CD4-positive, alpha-beta T cell treated with Interleukin-10 for 1 hour (primary cell): Measurements from ENCODE around the gene AKR1C2.
"Not testable (repeated sequence)": the region's sequence is repeated elsewhere in the genome, so short reads cannot be mapped to it uniquely, and the experiment has no call there.

Experiments used
- DNase-seq: peaks from one replicate; pipeline ENCODE4 v3.0.0-alpha.2; 2020

Gene AKR1C2

DNA sequence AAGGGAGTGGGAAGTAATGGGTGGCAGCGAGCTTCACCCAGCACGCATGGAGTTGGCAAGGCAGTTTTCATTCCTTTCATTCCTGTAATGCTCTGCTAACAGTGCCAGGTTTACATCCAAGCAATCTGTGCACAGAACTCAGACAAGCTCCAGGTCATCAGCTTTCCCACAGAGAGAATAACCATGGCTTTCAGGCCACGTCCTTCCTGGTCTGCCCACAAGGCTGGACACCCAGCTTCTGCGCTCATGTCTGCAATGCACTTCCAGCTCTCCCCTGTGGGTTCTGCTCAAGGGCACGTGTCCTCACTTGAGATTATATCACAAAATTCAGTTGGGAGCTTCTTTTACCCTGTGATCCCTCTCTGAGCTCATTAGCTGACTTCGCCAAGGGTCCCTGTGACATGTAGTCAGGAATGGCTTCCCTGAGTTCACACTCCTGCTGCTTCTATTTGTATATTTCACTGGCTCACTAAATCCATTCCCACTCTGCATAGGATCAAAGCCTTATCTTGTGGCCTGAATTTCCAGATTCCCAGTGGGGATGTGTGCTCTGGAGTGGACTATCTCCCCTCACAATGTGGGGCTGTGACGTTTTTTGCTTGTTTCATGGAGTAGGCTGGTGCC lies 18.6 kb downstream of the AKR1C2 start:
- DNase-seq: no peak

DNA sequence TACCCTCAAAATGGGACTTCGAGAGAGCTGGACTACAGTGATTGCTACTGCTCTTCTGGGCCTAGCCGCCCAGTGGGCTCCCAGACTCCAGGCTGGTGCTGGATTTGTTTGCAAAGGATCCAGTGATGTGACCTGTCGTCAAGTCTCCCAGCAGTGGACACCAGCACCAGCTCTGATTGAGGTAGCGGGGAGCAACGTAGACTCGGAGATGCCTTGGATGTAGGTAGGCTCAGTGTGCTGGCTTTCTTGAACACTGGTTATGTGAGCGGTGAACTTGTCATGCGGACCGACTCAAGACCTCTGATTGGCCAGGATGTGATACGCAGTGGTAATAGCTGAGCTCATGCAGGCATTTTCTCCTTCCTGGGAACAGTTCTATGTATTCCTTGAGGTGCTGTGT lies 19.4 kb downstream of the AKR1C2 start:
- no peak for DNase-seq

DNA sequence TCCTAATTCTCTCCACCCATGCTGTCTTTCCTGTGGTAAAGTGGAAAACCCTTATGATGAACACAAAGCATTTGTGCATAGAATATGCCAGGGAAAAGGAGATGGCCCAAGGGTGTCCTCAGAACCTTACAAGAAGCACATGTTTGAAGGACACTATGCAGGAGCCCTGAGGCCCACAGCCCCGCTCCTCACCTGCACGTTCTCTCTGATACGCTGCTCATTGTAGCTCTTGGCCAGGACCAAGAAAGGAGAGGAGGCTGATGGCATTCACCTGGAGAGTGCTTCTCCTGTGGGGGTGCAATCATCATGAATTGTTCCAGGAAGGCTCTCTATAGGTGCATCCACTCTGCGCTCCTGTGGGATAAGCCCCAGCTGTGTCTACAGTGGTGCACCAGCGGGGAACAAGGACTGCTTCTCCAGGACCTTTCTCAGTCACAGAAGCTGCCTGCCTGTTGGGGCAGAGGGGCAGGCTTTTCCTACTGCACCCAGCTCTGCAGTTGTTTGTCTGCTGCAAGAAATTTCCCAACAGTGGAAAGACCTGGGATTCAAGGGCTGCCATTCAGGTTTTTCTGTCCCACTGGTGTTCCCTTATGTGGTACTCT lies 19.9 kb downstream of the AKR1C2 start:
- DNase-seq: no peak

DNA sequence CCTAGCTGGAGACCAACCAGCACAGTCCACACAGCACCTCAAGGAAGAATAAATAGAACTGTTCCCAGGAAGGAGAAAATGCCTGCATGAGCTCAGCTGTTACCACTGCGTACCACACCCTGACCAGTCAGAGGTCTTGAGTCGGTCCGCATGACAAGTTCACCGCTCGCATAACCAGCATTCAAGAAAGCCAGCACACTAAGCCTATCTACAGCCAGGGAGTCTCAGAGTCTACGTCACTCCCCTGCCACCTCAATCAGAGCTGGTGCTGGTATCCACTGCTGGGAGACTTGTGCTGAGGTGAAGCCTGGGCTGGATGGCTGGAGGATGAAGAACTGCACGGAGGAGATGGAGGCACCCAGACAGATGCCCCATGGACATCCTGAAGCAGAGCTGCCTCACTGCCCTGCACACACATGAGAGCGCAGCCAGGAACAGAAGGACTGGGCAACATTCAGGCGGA lies 20.9 kb downstream of the AKR1C2 start:
- DNase-seq: no peak

DNA sequence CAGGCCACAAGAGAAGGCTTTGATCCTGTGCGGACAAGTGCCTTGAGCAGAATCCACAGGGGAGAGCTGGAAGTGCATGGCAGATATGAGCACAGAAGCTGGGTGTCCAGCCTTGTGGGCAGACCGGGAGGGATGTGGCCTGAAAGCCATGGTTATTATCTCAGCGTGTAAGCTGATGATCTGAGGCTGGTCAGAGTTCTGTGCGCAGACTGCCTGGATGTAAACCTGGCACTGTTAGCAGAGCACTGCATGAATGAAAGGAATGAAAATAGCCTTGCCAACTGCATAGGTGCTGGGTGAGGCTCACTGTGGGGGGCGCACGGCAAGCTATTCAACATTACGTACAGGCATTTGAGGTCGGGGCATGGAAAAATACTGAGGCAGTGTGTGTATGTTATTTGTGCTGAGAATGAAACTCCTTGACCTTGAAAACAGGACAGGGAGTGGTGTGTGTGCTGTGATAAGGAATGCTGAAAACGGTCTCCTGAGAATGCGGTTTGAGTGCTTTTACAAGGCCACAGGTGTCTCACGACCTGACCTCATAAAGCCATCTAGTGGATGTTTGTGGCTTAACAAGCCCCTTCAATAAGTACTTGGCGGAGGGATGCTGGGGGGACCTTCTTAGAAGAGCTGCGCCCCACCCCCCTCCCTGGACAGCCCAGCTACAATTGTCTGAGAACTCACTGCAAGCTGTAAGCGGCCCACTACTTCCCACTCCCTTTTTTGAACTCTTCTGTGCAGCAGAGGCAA lies 21.8 kb downstream of the AKR1C2 start:
- peak; percentile 3 for DNase-seq

DNA sequence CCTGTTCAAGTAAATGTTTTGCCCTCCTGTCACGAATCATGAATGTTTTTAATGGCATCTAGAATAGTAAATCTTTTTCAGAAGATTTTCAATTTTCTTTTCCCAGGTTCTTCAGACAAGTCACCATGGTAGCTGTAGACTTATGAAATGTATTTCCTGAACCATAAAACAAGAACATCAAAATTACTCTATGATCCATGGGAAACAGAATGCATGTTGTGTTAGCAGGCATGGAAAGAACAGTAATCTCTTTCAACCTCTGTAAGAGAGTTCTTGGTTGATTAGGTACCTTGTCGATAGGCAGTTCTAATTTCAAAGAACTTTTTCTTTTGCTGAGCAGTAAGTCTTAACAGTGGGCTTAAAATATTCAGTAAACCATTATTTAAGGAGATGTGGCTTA lies 22.9 kb downstream of the AKR1C2 start:
- no peak for DNase-seq

DNA sequence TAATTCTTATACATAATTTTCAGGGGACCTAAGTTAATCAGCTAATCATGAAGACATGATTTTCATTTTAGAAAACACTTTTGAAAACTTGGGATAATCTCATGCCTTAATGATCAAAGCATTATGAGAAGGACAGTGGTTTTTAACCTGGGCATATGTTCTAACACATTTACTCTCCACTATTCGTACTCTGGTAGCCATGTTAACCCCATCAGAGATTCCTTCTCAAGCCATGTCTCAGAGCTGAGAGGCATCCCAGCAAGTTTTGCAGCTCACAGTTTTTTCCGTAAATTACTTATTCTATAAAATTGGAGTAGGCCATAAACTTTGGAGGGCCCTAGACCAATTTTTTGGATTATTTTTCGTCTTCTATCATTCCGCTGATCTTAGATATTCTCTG lies 24.8 kb downstream of the AKR1C2 start:
- DNase-seq: no peak

DNA sequence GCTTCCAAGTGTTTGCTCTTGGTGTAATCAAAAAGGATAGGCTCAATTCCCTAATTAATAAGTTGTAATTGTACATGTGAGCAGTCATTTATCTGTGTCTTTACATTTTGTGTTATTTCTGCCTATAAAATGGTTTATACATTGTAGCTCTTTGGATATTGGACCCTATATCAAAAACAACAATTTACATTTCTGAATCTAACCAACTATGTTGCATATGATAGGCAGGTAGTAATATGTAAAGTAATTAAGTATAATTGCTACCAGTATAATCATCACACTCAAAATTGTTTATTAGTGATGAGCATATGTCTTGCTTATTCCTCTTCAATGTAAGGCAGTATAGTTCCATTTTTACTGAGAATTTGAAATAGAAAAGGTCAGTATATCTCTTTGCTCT lies 26.6 kb downstream of the AKR1C2 start:
- no peak for DNase-seq

DNA sequence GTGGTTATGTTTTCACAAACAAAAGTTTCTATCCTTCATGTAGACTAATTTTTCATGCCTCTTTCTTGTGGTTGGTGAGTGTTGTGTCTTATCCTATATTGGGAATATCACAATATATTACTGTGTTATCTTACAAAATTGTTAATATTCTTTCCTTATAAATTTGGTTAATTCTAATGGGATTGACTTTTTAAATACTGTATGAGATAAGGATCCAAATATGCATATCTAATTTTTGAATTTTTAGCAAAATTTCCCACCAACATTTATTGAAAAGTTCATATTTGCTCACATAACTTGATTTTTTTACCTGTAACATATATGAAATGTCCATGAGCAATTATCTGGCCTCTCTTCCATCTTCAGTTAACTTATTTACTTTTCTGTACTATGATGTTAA lies 29.3 kb downstream of the AKR1C2 start:
- DNase-seq: not testable (repeated sequence)

DNA sequence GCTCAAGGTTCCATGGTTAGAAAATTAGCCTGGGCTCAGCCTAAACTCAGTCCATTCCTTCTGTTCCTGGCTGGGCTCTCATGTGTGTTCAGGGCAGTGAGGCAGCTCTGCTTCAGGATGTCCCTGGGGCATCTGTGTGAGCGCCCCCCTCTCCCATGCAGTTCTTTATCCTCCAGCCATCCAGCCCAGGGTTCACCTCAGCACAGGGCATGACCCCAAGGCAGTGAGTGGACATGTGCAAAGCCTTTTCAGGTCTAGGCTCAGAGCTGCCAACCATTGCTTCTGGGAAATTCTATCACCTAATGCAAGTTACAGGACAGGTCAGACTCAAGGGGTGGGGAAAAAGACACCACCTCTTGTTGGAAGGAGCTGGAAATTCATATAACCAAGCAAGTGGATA lies 30.4 kb downstream of the AKR1C2 start:
- DNase-seq: not testable (repeated sequence)

DNA sequence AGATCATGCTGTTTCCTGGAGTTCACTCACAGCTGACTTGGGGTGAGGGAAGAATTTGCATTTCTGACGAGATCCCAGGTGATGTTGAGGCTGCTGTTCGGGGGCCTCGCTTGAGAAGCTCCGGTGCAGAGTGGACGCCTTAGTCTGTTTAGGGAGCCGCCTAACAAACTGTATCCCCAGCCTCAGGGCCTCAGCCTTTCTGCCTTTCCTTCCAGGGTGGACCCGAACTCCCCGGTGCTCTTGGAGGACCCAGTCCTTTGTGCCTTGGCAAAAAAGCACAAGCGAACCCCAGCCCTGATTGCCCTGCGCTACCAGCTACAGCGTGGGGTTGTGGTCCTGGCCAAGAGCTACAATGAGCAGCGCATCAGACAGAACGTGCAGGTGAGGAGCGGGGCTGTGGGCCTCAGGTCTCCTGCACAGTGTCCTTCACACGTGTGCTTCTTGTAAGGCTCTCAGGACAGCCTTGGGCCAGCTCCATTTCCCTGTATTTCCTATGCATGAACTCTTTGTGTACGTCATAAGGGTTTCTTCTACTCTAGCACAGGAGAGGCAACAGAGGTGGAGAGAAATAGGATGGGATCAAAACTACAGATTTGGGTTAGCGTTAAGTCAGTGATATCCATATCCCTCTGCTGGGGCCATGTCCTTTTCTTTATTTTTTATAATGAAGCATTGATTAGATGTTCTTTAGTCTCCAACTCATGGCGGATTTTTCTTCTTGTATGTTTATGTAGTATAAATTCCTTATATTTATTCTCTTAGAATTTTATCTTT lies 31.1 kb downstream of the AKR1C2 start:
- DNase-seq: not testable (repeated sequence)

DNA sequence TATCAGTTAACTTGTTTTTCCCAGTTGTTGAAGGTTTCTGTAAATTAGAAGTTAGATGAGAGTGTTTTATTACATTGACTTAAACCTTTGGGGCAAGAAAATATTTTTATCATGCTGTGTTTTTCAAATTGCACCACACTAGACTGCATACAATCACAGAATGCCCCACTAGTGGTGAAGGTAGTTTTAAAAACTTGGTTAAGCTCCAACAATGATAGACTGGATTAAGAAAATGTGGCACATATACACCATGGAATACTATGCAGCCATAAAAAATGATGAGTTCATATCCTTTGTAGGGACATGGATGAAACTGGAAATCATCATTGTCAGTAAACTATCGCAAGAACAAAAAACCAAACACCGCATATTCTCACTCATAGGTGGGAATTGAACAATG lies 33.3 kb downstream of the AKR1C2 start:
- DNase-seq: not testable (repeated sequence)

DNA sequence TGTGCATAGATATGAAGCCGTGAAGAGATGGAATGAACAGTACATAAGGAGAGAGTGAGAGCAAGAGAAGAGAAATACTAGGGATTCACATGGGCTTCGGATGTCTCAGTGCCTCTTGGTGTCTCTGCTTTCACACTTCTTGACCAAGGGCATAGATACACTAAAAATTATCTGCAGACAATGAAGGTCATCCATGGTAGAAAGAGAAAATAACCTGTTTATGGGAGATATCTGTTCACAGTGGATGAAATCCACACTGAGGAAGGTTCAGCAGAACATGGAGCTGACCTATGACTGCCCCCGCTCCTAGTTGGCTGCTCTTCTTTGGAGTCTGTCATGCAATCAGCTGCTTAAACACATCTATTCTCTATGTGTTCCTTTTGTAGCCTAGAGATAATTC lies 34.4 kb downstream of the AKR1C2 start:
- DNase-seq: not testable (repeated sequence)

DNA sequence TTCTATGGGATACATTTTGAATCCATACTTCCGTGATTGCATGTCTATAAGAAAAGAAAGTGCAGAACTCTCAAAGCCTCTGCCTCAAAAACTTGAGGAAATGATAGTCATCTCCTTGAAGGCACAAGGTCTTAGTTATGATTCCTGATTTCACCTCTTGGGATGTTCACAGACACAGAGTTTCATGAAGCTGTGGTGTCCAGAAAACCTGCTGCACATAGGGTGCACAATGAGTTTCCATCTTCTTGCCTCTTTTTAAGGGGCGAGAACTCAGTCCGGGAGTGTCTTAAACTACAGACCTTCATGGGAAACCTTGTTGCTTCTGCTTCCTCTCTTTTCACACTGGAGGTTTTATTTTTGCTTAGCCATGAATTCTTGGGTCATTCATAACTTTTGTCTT lies 36.5 kb downstream of the AKR1C2 start:
- not testable (repeated sequence) for DNase-seq

DNA sequence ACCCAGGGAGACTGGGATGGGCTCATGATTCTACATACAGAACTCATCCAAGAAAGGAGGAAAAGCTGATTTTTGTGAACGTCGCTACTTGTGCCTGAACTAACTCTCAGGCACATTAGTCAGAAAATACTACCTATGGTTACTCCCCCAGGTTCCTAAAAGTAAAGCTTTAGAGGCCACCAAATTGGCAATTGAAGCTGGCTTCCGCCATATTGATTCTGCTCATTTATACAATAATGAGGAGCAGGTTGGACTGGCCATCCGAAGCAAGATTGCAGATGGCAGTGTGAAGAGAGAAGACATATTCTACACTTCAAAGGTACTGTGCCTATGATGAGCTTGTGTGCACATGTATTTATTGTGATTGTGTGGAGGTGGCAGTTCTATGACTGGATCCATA lies 37.9 kb downstream of the AKR1C2 start:
- DNase-seq: not testable (repeated sequence)

DNA sequence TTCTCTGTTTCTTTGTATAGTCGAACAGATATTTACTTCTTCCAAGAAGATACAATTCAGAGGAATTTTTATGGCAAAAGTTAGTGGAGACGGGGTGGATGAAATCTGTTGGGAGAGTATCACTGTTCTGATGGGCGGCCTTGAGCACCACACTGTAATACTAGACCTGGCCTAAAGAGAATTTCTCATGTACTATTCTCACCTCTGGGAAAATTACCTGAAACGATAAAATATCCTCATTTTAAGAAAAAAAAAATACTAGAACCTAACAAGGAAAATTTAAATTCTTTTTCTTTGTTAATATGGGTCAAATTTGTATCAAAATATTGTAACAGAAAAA lies 39.9 kb downstream of the AKR1C2 start:
- not testable (repeated sequence) for DNase-seq

DNA sequence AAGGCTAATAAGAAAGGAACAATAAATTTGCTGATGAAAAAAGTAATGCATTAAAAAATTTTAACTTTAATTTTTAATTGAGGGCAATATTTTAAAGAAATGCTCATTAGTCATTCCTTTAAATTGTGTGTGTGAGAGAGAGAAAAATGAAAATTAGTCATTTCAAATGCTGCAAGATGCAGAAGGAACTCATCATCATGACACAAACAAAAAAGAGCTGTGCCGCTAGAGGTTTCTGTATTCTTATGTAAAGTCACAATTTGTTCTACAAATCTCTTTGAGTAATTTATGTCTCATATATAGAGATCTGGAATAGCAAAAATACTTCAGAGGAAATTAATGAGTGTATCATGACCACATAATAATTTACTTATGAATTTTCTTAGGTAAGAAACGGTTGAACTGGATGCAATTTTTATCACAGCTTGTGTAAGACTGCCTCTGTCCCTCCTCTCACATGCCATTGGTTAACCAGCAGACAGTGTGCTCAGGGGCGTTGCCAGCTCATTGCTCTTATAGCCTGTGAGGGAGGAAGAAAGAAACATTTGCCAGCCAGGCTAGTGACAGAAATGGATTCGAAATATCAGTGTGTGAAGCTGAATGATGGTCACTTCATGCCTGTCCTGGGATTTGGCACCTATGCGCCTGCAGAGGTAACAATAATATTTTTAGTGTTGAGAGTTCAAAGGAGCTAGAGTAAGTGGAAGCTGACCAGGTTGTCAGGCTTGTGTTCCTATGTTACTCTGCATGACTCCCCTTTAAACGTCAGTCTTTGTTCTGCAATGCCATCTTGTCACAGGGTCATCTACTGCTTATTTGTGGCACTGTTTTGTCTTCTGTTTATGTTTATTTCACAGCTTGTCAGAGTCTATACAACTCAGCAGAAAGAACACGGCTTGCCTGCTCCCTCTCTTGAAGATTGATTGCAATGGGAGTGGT lies 40.5 kb downstream of the AKR1C2 start, which contains the start of gene AKR1C1:
TSS of gene AKR1C1 (plus strand) at position 540 of the 939 bp plus-strand sequence. CDS start at position 570, 30 bp downstream.
- not testable (repeated sequence) for DNase-seq

DNA sequence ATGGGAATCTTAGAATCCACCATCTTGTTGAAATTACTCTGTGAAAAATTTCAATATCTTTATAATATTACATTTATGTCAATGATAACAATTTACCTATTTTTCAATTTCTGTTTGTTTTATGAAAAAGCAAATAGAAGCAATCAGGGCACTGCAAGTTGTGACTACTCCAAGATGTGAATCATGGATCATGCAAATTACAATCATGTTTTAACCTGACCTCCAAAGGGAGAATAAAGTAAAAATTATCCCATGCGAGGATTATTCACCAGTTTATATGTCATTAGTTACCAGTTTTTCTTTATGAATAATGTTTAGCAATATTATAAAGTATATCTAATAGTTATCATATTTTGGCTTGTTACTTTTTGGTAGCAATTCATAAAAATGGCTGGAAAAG lies 41.3 kb downstream of the AKR1C2 start:
- DNase-seq: not testable (repeated sequence)

DNA sequence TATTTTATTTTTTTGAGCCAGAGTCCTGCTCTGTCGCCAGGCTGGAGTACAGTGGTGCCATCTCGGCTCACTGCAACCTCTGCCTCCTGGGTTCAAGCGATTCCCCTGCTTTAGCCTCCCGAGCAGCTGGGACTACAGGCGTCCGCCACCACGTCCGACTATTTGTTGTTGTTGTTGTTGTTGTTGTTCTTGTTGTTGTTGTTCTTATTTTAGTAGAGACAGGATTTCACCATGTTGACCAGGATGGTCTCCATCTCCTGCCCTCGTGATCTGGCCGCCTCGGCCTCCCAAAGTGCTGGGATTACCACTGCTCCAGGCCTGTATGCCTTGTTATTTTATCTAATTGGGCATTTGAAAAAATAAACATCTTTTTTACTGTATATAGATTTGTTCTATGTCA lies 42.1 kb downstream of the AKR1C2 start:
- DNase-seq: not testable (repeated sequence)

DNA sequence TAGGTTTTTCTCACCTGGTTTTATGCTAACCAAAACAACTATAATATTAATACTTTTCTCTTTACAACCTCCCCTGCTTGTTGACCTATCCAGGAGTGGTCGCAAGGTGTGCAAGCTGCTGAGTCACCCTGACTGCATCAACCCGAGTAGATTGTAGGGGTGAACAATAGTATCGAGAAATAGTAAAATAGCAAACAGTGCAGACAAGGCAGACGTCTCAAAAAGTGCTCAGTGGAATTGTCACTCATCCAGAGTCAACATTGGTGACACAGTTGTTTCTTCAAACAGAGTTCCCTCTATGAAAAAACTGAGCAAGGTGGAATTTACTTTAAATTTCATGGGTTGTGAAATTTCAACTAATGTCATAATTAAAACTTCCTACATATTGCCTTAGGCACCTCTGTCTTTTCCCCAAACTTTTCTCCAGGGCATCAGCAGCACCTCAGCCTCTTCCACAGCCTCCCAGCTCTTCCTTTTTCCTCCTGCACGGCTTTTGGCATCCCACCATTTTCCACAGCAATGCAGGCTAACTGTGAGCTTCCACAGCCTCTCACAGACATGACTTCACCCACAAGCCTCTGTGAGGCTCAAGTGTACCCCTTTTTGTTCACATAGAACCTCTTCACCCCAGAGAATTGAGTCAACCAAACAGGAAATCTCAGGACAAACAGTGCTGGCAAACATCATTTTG lies 46.6 kb downstream of the AKR1C2 start:
- DNase-seq: not testable (repeated sequence)

DNA sequence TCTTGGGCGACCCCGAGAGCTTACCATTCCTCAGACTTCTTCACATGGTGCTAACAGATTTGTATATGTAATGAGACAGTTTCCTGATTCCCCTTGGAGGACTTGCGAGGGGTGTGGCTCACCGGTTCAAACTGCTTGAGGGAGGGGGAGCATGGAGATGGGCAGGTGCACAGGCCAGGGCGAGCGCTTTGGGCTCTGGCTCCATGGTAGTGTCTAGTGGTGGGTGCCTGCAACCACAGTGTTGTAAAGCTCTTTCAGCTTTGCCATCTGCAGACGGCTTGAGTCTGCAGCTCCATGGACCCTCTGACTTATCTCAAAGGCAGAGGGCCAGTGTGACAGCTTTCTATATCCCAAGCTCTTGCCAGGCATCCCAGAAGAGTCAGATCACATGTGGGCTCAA lies 47.6 kb downstream of the AKR1C2 start:
- not testable (repeated sequence) for DNase-seq
